ENCODE data around the gene SDF4. TPM values are rescaled to one million over a fixed set of nuclear protein-coding genes. Genes with fewer than 3 reads are reported as not detected.

SDF4 gene
- total and polyA plus RNA-seq, 2 experiments from 2014 or later: 45.0 to 62.6 TPM

DNA sequence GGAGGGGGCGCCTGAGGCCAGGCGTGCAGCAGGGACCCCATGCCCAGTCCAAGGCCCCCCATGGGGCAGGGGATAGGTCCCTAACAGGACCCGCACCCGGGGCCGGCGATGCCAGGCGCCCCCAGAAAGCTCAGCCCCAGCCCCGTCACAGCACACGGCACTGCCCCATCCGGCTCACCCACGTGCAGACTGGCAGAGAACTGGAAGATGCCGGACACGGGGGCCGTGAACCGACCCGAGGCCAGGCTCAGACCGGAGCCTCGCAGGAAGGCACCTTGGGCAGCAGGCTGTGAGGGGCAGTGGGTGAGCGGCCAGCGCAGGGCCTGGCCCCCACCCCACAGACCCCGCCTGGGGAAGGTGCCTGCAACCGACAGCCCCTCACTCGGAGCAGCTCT, 11.5 kb upstream of the SDF4 start:
- ATAC-seq (no peak), DNase-seq (ENCODE audit: low spot score) (no peak)
- no peaks in the 10 kb centered on the region for H3F3A ChIP-seq (replicated peaks; ENCODE audit: low read depth)
- Mint-ChIP-seq H3K27ac (no peak overlapping the region), H3K27me3 (ENCODE audit: insufficient read depth, low read depth, poor library complexity) (peaks cover 6% of the 10 kb centered on the region), H3K4me3 (no peak overlapping the region), H3K4me1 (no peaks in the 10 kb centered on the region), H3K36me3 (ENCODE audit: low read depth) (no peaks in the 10 kb centered on the region), H3K9me3 (no peaks in the 10 kb centered on the region)
- H2AFZ ChIP-seq: no peak overlapping the region
- no peak overlapping the region for H3K4me2 ChIP-seq
- H3K9me2 ChIP-seq (ENCODE audit: insufficient read depth): no peaks in the 10 kb centered on the region
- no peaks in the 10 kb centered on the region for H3K79me2 ChIP-seq (replicated peaks; ENCODE audit: insufficient read depth)
- TF ChIP-seq, protein P1, sequence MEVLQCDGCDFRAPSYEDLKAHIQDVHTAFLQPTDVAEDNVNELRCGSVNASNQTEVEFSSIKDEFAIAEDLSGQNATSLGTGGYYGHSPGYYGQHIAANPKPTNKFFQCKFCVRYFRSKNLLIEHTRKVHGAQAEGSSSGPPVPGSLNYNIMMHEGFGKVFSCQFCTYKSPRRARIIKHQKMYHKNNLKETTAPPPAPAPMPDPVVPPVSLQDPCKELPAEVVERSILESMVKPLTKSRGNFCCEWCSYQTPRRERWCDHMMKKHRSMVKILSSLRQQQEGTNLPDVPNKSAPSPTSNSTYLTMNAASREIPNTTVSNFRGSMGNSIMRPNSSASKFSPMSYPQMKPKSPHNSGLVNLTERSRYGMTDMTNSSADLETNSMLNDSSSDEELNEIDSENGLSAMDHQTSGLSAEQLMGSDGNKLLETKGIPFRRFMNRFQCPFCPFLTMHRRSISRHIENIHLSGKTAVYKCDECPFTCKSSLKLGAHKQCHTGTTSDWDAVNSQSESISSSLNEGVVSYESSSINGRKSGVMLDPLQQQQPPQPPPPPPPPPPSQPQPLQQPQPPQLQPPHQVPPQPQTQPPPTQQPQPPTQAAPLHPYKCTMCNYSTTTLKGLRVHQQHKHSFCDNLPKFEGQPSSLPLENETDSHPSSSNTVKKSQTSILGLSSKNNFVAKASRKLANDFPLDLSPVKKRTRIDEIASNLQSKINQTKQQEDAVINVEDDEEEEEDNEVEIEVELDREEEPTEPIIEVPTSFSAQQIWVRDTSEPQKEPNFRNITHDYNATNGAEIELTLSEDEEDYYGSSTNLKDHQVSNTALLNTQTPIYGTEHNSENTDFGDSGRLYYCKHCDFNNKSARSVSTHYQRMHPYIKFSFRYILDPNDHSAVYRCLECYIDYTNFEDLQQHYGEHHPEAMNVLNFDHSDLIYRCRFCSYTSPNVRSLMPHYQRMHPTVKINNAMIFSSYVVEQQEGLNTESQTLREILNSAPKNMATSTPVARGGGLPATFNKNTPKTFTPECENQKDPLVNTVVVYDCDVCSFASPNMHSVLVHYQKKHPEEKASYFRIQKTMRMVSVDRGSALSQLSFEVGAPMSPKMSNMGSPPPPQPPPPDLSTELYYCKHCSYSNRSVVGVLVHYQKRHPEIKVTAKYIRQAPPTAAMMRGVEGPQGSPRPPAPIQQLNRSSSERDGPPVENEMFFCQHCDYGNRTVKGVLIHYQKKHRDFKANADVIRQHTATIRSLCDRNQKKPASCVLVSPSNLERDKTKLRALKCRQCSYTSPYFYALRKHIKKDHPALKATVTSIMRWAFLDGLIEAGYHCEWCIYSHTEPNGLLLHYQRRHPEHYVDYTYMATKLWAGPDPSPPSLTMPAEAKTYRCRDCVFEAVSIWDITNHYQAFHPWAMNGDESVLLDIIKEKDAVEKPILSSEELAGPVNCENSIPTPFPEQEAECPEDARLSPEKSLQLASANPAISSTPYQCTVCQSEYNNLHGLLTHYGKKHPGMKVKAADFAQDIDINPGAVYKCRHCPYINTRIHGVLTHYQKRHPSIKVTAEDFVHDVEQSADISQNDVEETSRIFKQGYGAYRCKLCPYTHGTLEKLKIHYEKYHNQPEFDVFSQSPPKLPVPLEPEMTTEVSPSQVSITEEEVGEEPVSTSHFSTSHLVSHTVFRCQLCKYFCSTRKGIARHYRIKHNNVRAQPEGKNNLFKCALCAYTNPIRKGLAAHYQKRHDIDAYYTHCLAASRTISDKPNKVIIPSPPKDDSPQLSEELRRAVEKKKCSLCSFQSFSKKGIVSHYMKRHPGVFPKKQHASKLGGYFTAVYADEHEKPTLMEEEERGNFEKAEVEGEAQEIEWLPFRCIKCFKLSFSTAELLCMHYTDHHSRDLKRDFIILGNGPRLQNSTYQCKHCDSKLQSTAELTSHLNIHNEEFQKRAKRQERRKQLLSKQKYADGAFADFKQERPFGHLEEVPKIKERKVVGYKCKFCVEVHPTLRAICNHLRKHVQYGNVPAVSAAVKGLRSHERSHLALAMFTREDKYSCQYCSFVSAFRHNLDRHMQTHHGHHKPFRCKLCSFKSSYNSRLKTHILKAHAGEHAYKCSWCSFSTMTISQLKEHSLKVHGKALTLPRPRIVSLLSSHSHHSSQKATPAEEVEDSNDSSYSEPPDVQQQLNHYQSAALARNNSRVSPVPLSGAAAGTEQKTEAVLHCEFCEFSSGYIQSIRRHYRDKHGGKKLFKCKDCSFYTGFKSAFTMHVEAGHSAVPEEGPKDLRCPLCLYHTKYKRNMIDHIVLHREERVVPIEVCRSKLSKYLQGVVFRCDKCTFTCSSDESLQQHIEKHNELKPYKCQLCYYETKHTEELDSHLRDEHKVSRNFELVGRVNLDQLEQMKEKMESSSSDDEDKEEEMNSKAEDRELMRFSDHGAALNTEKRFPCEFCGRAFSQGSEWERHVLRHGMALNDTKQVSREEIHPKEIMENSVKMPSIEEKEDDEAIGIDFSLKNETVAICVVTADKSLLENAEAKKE (CRISPR knock-in tag; IDR thresholded peaks at IDR 0.05): no peak
- no peak for TF ChIP-seq EZH2 (IDR thresholded peaks at IDR 0.05; ENCODE audit: low read depth, unreplicated experiment)
- no peak for TF ChIP-seq ZNF114 (CRISPR knock-in tag; IDR thresholded peaks at IDR 0.05)
- no peak for TF ChIP-seq NANOG (IDR thresholded peaks at IDR 0.05; ENCODE audit: borderline replicate concordance)
- TF ChIP-seq JUNB (IDR thresholded peaks at IDR 0.05; ENCODE audit: unreplicated experiment): no peak
- no peak for TF ChIP-seq ZNF331 (CRISPR knock-in tag; IDR thresholded peaks at IDR 0.05; ENCODE audit: low read depth)
- no peak for TF ChIP-seq STAT1 (IDR thresholded peaks at IDR 0.05; ENCODE audit: unreplicated experiment)
- no peak for TF ChIP-seq CREB1 (CRISPR knock-in tag; IDR thresholded peaks at IDR 0.05; ENCODE audit: low read depth)
- TF ChIP-seq, protein P2, sequence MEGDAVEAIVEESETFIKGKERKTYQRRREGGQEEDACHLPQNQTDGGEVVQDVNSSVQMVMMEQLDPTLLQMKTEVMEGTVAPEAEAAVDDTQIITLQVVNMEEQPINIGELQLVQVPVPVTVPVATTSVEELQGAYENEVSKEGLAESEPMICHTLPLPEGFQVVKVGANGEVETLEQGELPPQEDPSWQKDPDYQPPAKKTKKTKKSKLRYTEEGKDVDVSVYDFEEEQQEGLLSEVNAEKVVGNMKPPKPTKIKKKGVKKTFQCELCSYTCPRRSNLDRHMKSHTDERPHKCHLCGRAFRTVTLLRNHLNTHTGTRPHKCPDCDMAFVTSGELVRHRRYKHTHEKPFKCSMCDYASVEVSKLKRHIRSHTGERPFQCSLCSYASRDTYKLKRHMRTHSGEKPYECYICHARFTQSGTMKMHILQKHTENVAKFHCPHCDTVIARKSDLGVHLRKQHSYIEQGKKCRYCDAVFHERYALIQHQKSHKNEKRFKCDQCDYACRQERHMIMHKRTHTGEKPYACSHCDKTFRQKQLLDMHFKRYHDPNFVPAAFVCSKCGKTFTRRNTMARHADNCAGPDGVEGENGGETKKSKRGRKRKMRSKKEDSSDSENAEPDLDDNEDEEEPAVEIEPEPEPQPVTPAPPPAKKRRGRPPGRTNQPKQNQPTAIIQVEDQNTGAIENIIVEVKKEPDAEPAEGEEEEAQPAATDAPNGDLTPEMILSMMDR (conservative IDR thresholded peaks at IDR 0.05; ENCODE audit: low read depth in 2 of 2): no peak
- TF ChIP-seq, protein P3, sequence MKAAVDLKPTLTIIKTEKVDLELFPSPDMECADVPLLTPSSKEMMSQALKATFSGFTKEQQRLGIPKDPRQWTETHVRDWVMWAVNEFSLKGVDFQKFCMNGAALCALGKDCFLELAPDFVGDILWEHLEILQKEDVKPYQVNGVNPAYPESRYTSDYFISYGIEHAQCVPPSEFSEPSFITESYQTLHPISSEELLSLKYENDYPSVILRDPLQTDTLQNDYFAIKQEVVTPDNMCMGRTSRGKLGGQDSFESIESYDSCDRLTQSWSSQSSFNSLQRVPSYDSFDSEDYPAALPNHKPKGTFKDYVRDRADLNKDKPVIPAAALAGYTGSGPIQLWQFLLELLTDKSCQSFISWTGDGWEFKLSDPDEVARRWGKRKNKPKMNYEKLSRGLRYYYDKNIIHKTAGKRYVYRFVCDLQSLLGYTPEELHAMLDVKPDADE (IDR thresholded peaks at IDR 0.05): no peak
- TF ChIP-seq POLR2AphosphoS5 (IDR thresholded peaks at IDR 0.05; ENCODE audit: low read depth): no peak
- no peak overlapping the region for H3K27ac ChIP-seq (ENCODE audit: low read depth)
- H4K20me1 ChIP-seq (replicated peaks; ENCODE audit: insufficient read depth): no peaks in the 10 kb centered on the region
- H3K27me3 ChIP-seq (ENCODE audit: insufficient read depth): peaks cover 10% of the 10 kb centered on the region; the same call in 1 of the 2 replicates
- peaks cover 3% of the 10 kb centered on the region; the same call in 1 of the 2 replicates for H3K4me1 ChIP-seq (ENCODE audit: insufficient read depth)
- no peaks in the 10 kb centered on the region for H3K36me3 ChIP-seq (ENCODE audit: insufficient read depth)
- no peak overlapping the region for H3K4me3 ChIP-seq
